ENCODE measurements around the gene ASB4. TPM values are rescaled to one million over a fixed set of nuclear protein-coding genes. Genes with fewer than 3 reads are reported as not detected.

The ASB4 gene
- total RNA-seq, 1 experiment from 2014 or later, result 0.12 TPM

Other genes with a start within 250 kb of the ASB4 start
- gene PON1, start 161.4 kb upstream of the ASB4 start, total RNA-seq (2014; rRNA removed; shearing (Covaris generic)), result not detected in 2 replicates
- not detected in 2 replicates for gene PON3, start 89.6 kb upstream of the ASB4 start, total RNA-seq (2014; rRNA removed; shearing (Covaris generic))
- 164 and 183 TPM in 2 replicates for gene PON2, start 50.9 kb upstream of the ASB4 start, total RNA-seq (2014; rRNA removed; shearing (Covaris generic))
- 1.7 and 2.3 TPM in 2 replicates for gene PDK4, start 110.6 kb downstream of the ASB4 start, total RNA-seq (2014; rRNA removed; shearing (Covaris generic))

Data from RPMI7951 (cell line).